GM23338 (cell line): ENCODE measurements around the gene RTL10. TPM values are rescaled to one million over a fixed set of nuclear protein-coding genes. Genes with fewer than 3 reads are reported as not detected.

ENCODE experiments used
- ATAC-seq: fragments of 200-7000 bp; cut with Tn5 transposase; 3 replicates; pipeline ENCODE4 v1.9.1; 2020
- DNase-seq: peaks from one replicate; pipeline ENCODE4 v3.0.0-alpha.2; 2015; ENCODE audit warnings: low spot score
- H2AFZ ChIP-seq: fragments of 200-600 bp; sonication (generic); 2 replicates; pipeline ENCODE4 v1.8.0; 2016; ENCODE audit warnings: antibody characterized with exemption, mild to moderate bottlenecking, moderate library complexity
- H3F3A ChIP-seq: fragments of 200-600 bp; sonication (generic); replicated peaks from 2 replicates; pipeline ENCODE4 v1.8.0; 2017; ENCODE audit warnings: antibody characterized with exemption, mixed run types, low read depth
- H3K27ac ChIP-seq: fragments of 200-600 bp; sonication (generic); 2 replicates; pipeline ENCODE4 v1.6.1; 2016; ENCODE audit warnings: low read depth
- H3K27me3 ChIP-seq: fragments of 200-600 bp; sonication (generic); 2 replicates; pipeline ENCODE4 v1.8.0; 2016; ENCODE audit warnings: mild to moderate bottlenecking, mixed run types, moderate library complexity; ENCODE audit not compliant: insufficient read depth
- H3K36me3 ChIP-seq: fragments of 200-600 bp; sonication (generic); 2 replicates; pipeline ENCODE4 v1.8.0; 2016; ENCODE audit warnings: mild to moderate bottlenecking; ENCODE audit not compliant: insufficient read depth
- H3K4me1 ChIP-seq: fragments of 200-600 bp; sonication (generic); 2 replicates; pipeline ENCODE4 v1.8.0; 2016; ENCODE audit warnings: mild to moderate bottlenecking, moderate library complexity; ENCODE audit not compliant: insufficient read depth
- H3K4me2 ChIP-seq: fragments of 200-600 bp; sonication (generic); 2 replicates; pipeline ENCODE4 v1.7.1; 2017; ENCODE audit warnings: mixed run types
- H3K4me3 ChIP-seq: fragments of 200-600 bp; sonication (generic); 2 replicates; pipeline ENCODE4 v1.6.1; 2016; ENCODE audit warnings: mixed run types
- H3K79me2 ChIP-seq: fragments of 200-600 bp; sonication (generic); replicated peaks from 2 replicates; pipeline ENCODE4 v1.8.0; 2017; ENCODE audit warnings: mild to moderate bottlenecking; ENCODE audit not compliant: insufficient read depth
- H3K9me2 ChIP-seq: fragments of 200-600 bp; sonication (generic); 2 replicates; pipeline ENCODE4 v1.8.0; 2017; ENCODE audit not compliant: insufficient read depth
- H4K20me1 ChIP-seq: fragments of 200-600 bp; sonication (generic); replicated peaks from 2 replicates; pipeline ENCODE4 v1.8.0; 2017; ENCODE audit warnings: mild to moderate bottlenecking; ENCODE audit not compliant: insufficient read depth
- H3K27ac Mint-ChIP-seq: 2 replicates; pipeline ENCODE4 v1.8.0; 2020; ENCODE audit warnings: inconsistent platforms, mild to moderate bottlenecking, moderate library complexity, mixed read lengths
- H3K27me3 Mint-ChIP-seq: 3 replicates; pipeline ENCODE4 v1.8.0; 2022; ENCODE audit warnings: low read depth, mild to moderate bottlenecking, moderate library complexity, mixed read lengths, inconsistent platforms; ENCODE audit not compliant: insufficient read depth, poor library complexity
- H3K36me3 Mint-ChIP-seq: 3 replicates; pipeline ENCODE4 v1.8.0; 2021; ENCODE audit warnings: low read depth, mild to moderate bottlenecking, inconsistent platforms, moderate library complexity, mixed read lengths
- H3K4me1 Mint-ChIP-seq: 3 replicates; pipeline ENCODE4 v1.8.0; 2020; ENCODE audit warnings: mild to moderate bottlenecking, inconsistent platforms, mixed read lengths
- H3K4me3 Mint-ChIP-seq: 3 replicates; pipeline ENCODE4 v1.8.0; 2021; ENCODE audit warnings: moderate library complexity, mild to moderate bottlenecking, inconsistent platforms, mixed read lengths
- H3K9me3 Mint-ChIP-seq: 3 replicates; pipeline ENCODE4 v1.8.0; 2020; ENCODE audit warnings: moderate library complexity, mild to moderate bottlenecking, inconsistent platforms, mixed read lengths
- CREB1 ChIP-seq: fragments of 250-450 bp; sonication (Bioruptor Pico); IDR thresholded peaks from 2 replicates; pipeline ENCODE4 v1.5.0; 2020; ENCODE audit warnings: low read depth, mild to moderate bottlenecking, moderate library complexity
- CTCF ChIP-seq, 2 experiments: fragments of 200-600 bp in 1 of 2; sonication (generic) in 1 of 2; conservative IDR thresholded peaks; 2 replicates each; pipeline versions ENCODE4 v1.5.1 to v1.6.1; 2016 to 2017; ENCODE audit warnings: antibody characterized with exemption in 2 of 2, low read depth in 2 of 2, mild to moderate bottlenecking in 2 of 2, moderate library complexity in 1 of 2
- EZH2 ChIP-seq: fragments of 200-600 bp; sonication (generic); IDR thresholded peaks from one replicate; pipeline ENCODE4 v1.8.0; 2017; ENCODE audit warnings: antibody characterized with exemption, mild to moderate bottlenecking, low read depth; ENCODE audit not compliant: unreplicated experiment
- EZH2phosphoT487 ChIP-seq: fragments of 200-600 bp; sonication (generic); IDR thresholded peaks from one replicate; pipeline ENCODE4 v1.8.1; 2018; ENCODE audit warnings: antibody characterized with exemption; ENCODE audit not compliant: unreplicated experiment
- JUNB ChIP-seq: IDR thresholded peaks from one replicate; pipeline ENCODE4 v1.6.1; 2016; ENCODE audit warnings: antibody characterized with exemption; ENCODE audit not compliant: unreplicated experiment
- POLR2AphosphoS5 ChIP-seq: IDR thresholded peaks from 2 replicates; pipeline ENCODE4 v1.6.1; 2016; ENCODE audit warnings: antibody characterized with exemption, low read depth
- STAT1 ChIP-seq: IDR thresholded peaks from one replicate; pipeline ENCODE4 v1.6.1; 2016; ENCODE audit warnings: antibody characterized with exemption; ENCODE audit not compliant: unreplicated experiment
- long read RNA-seq: library from polyadenylated mRNA; unstranded; transcript quantifications from one replicate; pipeline ENCODE4 v2.0.0, GENCODE V29; 2020; ENCODE audit not compliant: unreplicated experiment
- polyA plus RNA-seq: library from polyadenylated mRNA; unstranded; fragments of >200 nt; fragmentation: Nextera tagmentation; extraction: Ambion mirVana; gene quantifications from 2 replicates; pipeline ENCODE4 v1.2.1, GENCODE V29; 2016
- total RNA-seq: library from RNA; depleted of rRNA; stranded (reverse); fragments of >200 nt; shearing (Covaris generic); gene quantifications from 2 replicates; pipeline ENCODE4 v1.2.3, GENCODE V29; 2014; rRNA removed

The RTL10 gene
- total RNA-seq (17.4 and 19.2 TPM in 2 replicates), polyA plus RNA-seq (7.8 and 9.4 TPM in 2 replicates)
- long read RNA-seq, full-length matches to known transcripts: 4 of 15 reads
- long read RNA-seq, partial matches to known transcripts: 0 of 15 reads
- long read RNA-seq, other reads (novel, unspliced or antisense): 11 of 15 reads

GRCh38 chr22:19854778-19855503 is at the start of gene RTL10, which contains the start of gene GNB1L:
TSS of gene RTL10 (minus strand) at chr22:19854874. CDS start at chr22:19852261, 2,613 bp downstream.
TSS of gene GNB1L (minus strand) at chr22:19854874. CDS start at chr22:19821355, 33,519 bp downstream.
- Histone ChIP-seq H3K9me2 (no peaks in the 10 kb centered on the region), H3K27ac (0 out of 2 replicates have a peak within 1 kb of the TSS, but pooled peaks have one; percentile 32), H3F3A (0 out of 2 replicates have a peak, but pooled peaks cover 4% of the 10 kb centered on the region), H3K79me2 (peaks cover 33% of the 10 kb centered on the region), H3K27me3 (no peaks in the 10 kb centered on the region), H3K4me1 (peaks cover 19% of the 10 kb centered on the region; the same call in 1 of the 2 replicates), H4K20me1 (0 out of 2 replicates have a peak, but pooled peaks cover 4% of the 10 kb centered on the region), H3K4me2 (peak within 1 kb of the TSS; percentile 98), H2AFZ (peak within 1 kb of the TSS; percentile 89; the same call in 1 of the 2 replicates), H3K4me3 (peak within 1 kb of the TSS; percentile 96), H3K36me3 (no peaks in the 10 kb centered on the region)
- peaks cover 27% of the 10 kb centered on the region for H3K36me3 Mint-ChIP-seq
- DNase-seq: peak; percentile 98
- H3K9me3 Mint-ChIP-seq: no peaks in the 10 kb centered on the region
- TF ChIP-seq EZH2phosphoT487 (no peak), CREB1 (CRISPR knock-in tag) (0 out of 2 replicates have a peak, but pooled peaks have one; percentile 54), POLR2AphosphoS5 (peak; percentile 94), CTCF (conservative IDR thresholded peaks at IDR 0.05; ENCODE audit: low read depth in 2 of 2) (peak in 1 of 2 experiments; percentile 6; a peak in 1 of 4 replicates)
- peaks cover 40% of the 10 kb centered on the region for H3K4me1 Mint-ChIP-seq
- peaks cover 16% of the 10 kb centered on the region for H3K27me3 Mint-ChIP-seq
- H3K4me3 Mint-ChIP-seq: peak within 1 kb of the TSS; percentile 98
- H3K27ac Mint-ChIP-seq: peak within 1 kb of the TSS; percentile 86
- peak; percentile 89 for ATAC-seq

- Histone ChIP-seq H3K79me2 (no peaks in the 10 kb centered on the region), H3K4me1 (no peaks in the 10 kb centered on the region; the same call in 1 of the 2 replicates), H2AFZ (no peak overlapping the region), H3K27ac (no peak overlapping the region), H3K36me3 (no peaks in the 10 kb centered on the region), H3K4me3 (no peak overlapping the region), H3F3A (0 out of 2 replicates have a peak, but pooled peaks cover 2% of the 10 kb centered on the region), H3K9me2 (no peaks in the 10 kb centered on the region), H3K4me2 (no peak overlapping the region), H4K20me1 (0 out of 2 replicates have a peak, but pooled peaks cover 3% of the 10 kb centered on the region), H3K27me3 (no peaks in the 10 kb centered on the region)
- H3K27ac Mint-ChIP-seq: peak overlapping the region; percentile 81; the same call in 1 of the 2 replicates
- H3K27me3 Mint-ChIP-seq: peaks cover 11% of the 10 kb centered on the region
- no peak for ATAC-seq
- H3K36me3 Mint-ChIP-seq: peaks cover 3% of the 10 kb centered on the region; the same call in 1 of the 3 replicates
- DNase-seq: no peak
- H3K4me3 Mint-ChIP-seq: no peak overlapping the region
- H3K9me3 Mint-ChIP-seq: peaks cover 3% of the 10 kb centered on the region; the same call in 1 of the 3 replicates
- peaks cover 20% of the 10 kb centered on the region for H3K4me1 Mint-ChIP-seq
- no peak for TF ChIP-seq EZH2
- TF ChIP-seq POLR2AphosphoS5: no peak
- no peak for TF ChIP-seq EZH2phosphoT487
- no peak for TF ChIP-seq CTCF (conservative IDR thresholded peaks at IDR 0.05; ENCODE audit: low read depth in 2 of 2)
- TF ChIP-seq STAT1: no peak
- no peak for TF ChIP-seq JUNB
Measured at GRCh38 chr22:19904174-19904856, 49.6 kb upstream of the RTL10 start.
